Nephron progenitor cell (in vitro differentiated cells): ENCODE measurements around the gene CXCL10.

Source experiments
- DNase-seq: peaks from one replicate; pipeline ENCODE4 v3.0.0; 2021
- H3K27ac Mint-ChIP-seq: 2 replicates; pipeline ENCODE4 v1.8.0; 2021; ENCODE audit warnings: mild to moderate bottlenecking, moderate library complexity, mixed read lengths
- H3K27me3 Mint-ChIP-seq: 2 replicates; pipeline ENCODE4 v1.8.0; 2021; ENCODE audit warnings: mild to moderate bottlenecking, low read depth, mixed read lengths; ENCODE audit not compliant: poor library complexity
- H3K36me3 Mint-ChIP-seq: 2 replicates; pipeline ENCODE4 v1.8.0; 2021; ENCODE audit warnings: low read depth, mixed read lengths
- H3K4me1 Mint-ChIP-seq: 2 replicates; pipeline ENCODE4 v1.8.0; 2021; ENCODE audit warnings: mixed read lengths
- H3K4me3 Mint-ChIP-seq: 2 replicates; pipeline ENCODE4 v1.8.0; 2021; ENCODE audit warnings: mild to moderate bottlenecking, moderate library complexity, mixed read lengths
- H3K9me3 Mint-ChIP-seq: 2 replicates; pipeline ENCODE4 v1.8.0; 2021; ENCODE audit warnings: mild to moderate bottlenecking, moderate library complexity, mixed read lengths
- CTCF ChIP-seq: fragments of 200-600 bp; sonication (generic); IDR thresholded peaks from 2 replicates; pipeline ENCODE4 v1.5.0; 2021; ENCODE audit warnings: antibody characterized with exemption

The CXCL10 gene

GRCh38 chr4:76023389-76023788 lies at the start of gene CXCL10:
TSS of gene CXCL10 (minus strand) at chr4:76023497. CDS start at chr4:76023431, 66 bp downstream.
- no peak for TF ChIP-seq CTCF

GRCh38 chr4:76072760-76073159 lies 49.5 kb upstream of the CXCL10 start:
- Mint-ChIP-seq H3K36me3 (no peaks in the 10 kb centered on the region), H3K9me3 (no peaks in the 10 kb centered on the region), H3K27ac (no peak overlapping the region), H3K4me1 (no peaks in the 10 kb centered on the region), H3K4me3 (no peak overlapping the region), H3K27me3 (no peaks in the 10 kb centered on the region)
- no peak for TF ChIP-seq CTCF
- DNase-seq: no peak

More at GRCh38 chr4:76023389-76023788, at the start of gene CXCL10:
- no peak within 1 kb of the TSS for H3K4me3 Mint-ChIP-seq
- H3K27ac Mint-ChIP-seq: no peak within 1 kb of the TSS
- DNase-seq: no peak
- peaks cover 8% of the 10 kb centered on the region for H3K4me1 Mint-ChIP-seq
- H3K36me3 Mint-ChIP-seq: no peaks in the 10 kb centered on the region
- no peaks in the 10 kb centered on the region for H3K9me3 Mint-ChIP-seq
- peaks cover 20% of the 10 kb centered on the region for H3K27me3 Mint-ChIP-seq

GRCh38 chr4:76067652-76068286 lies 44.5 kb upstream of the CXCL10 start:
- Mint-ChIP-seq H3K27ac (no peak overlapping the region), H3K9me3 (no peaks in the 10 kb centered on the region), H3K4me1 (no peaks in the 10 kb centered on the region), H3K4me3 (no peak overlapping the region), H3K27me3 (peaks cover 9% of the 10 kb centered on the region), H3K36me3 (no peaks in the 10 kb centered on the region)
- DNase-seq: peak; percentile 69
- TF ChIP-seq CTCF: peak; percentile 81

GRCh38 chr4:76066546-76066945 lies 43.2 kb upstream of the CXCL10 start:
- Mint-ChIP-seq H3K27me3 (peaks cover 10% of the 10 kb centered on the region), H3K36me3 (no peaks in the 10 kb centered on the region), H3K9me3 (no peaks in the 10 kb centered on the region), H3K4me3 (no peak overlapping the region), H3K4me1 (no peaks in the 10 kb centered on the region), H3K27ac (no peak overlapping the region)
- no peak for TF ChIP-seq CTCF
- DNase-seq: no peak

GRCh38 chr4:76061982-76062381 lies 38.7 kb upstream of the CXCL10 start:
- no peak overlapping the region for H3K27ac Mint-ChIP-seq
- peaks cover 16% of the 10 kb centered on the region for H3K27me3 Mint-ChIP-seq
- H3K4me1 Mint-ChIP-seq: peaks cover 6% of the 10 kb centered on the region
- no peak for TF ChIP-seq CTCF
- no peaks in the 10 kb centered on the region for H3K9me3 Mint-ChIP-seq
- no peak for DNase-seq
- H3K36me3 Mint-ChIP-seq: no peaks in the 10 kb centered on the region
- no peak overlapping the region for H3K4me3 Mint-ChIP-seq

GRCh38 chr4:76061421-76061820 lies 38.1 kb upstream of the CXCL10 start:
- no peaks in the 10 kb centered on the region for H3K36me3 Mint-ChIP-seq
- peaks cover 8% of the 10 kb centered on the region for H3K4me1 Mint-ChIP-seq
- TF ChIP-seq CTCF: no peak
- H3K27ac Mint-ChIP-seq: no peak overlapping the region
- peaks cover 16% of the 10 kb centered on the region for H3K27me3 Mint-ChIP-seq
- H3K4me3 Mint-ChIP-seq: no peak overlapping the region
- H3K9me3 Mint-ChIP-seq: no peaks in the 10 kb centered on the region
- no peak for DNase-seq
